ENCODE data around the gene SLX4IP.

Gene SLX4IP

DNA sequence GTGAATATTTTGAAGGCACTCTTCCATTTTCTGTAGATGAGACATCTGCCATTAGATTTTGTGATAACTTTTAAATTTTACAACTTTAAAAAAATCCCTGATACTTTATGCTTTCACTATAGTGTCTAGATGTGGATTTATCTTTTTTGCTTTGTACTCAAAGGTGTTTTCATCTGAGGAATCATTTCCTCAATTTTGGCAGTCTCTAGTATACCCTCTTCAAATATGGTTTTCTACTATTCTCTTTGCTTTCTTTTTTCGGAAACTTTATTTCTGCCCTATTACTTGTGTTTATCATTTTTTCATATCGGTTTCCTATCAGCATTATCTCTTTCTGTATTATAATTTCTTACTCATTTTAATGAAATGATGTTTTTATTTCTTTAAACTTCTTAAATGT lies 62.2 kb downstream of the SLX4IP start:
- no peak for DNase-seq (ENCODE audit: low read depth)

DNA sequence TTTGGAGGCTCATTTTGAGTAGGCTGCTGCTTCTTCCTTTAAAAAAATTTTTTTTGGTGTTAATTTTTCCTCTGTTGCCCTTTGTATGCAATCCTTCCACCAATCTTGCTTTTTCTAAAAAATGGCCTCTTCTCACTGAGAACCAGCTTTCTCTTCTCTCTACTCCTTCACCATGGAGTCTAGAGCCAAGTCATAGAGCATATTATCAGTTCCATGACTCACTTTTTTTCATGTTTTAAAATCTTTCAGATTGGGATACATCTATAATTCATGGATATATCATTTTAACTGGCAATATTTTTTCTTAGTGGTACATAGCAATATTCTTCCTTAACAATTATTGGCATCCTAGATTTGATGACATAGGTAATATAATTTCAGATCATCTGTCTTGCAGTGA lies 62.7 kb downstream of the SLX4IP start:
- DNase-seq (ENCODE audit: low read depth): no peak

DNA sequence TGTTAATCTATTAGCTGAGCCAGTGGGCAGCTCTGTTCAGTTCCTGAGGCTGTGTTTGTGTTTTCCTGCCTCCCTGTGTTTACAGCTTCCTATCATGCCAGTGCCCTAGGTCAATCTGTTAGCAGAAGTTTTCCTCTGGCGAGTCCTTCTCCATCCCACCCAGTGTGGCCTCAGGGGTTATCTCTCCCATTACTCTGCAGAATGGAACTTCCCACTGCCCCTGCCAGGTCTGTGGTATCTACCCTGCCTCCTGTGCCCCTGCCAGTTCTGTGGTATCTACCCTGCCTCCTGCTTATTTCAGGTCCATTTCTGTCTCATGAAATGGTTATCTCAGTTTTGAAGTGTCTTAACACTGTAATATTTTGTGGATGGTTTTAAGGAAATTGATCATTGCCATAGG lies 63.1 kb downstream of the SLX4IP start:
- no peak for DNase-seq (ENCODE audit: low read depth)

DNA sequence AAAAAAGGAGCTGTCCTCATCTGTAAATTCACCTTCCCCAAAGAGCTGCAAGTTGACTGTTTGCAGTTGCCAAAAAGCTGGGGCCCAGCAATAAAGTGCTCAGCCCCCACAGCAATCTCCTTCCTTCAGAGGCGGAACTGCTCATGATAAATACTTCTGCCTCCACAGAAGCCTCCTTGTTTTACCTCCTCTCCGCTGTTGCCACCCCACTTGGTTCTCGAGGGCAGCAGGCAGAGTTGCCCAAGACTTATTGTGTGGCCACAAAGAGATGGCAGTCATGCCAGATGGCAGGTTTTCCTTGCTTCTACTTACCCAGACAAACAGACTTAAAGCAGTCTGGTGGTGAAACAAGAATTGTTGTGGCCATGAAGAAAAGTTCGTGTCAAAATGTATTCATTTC lies 66.3 kb downstream of the SLX4IP start:
- DNase-seq (ENCODE audit: low read depth): no peak

DNA sequence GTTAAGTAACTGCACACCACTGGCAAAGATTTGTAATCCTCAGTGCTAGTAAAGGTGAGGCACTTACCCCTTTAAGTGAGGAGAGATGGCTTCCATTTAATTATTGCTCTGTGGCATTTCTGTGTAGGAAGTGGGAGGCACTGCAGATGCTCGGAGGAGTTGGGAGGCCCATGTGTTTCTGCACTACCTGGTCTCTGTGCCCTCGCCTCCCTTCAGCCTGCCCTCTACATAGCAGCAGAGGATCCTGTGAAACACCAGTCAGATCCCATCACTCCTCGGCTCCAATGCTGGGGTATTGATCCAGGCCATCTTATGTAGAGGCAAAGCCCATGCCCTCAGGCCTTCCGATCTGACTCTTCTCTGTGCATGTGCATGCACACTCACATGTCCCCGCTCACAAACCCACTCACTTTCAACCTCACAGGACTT lies 67.0 kb downstream of the SLX4IP start:
- no peak for DNase-seq (ENCODE audit: low read depth)

DNA sequence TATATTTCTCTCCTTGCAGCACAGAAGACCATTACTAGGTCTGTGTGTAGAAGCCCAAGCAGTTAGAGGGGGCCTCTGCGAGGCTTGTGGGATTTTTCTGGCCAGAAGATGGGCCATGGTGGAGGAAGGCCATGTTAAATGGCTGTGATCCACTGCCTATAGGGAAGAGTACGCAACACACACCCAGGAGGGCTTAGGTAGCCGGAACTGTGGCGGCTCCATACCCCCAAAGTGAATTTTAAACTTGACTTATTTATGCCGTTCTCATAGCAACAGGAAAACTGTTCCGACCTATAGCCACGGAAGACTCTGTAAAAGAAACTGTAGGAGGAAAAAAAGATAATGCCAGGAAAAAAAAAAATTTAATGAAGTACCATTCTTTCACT lies 69.5 kb downstream of the SLX4IP start:
- DNase-seq (ENCODE audit: low read depth): no peak

DNA sequence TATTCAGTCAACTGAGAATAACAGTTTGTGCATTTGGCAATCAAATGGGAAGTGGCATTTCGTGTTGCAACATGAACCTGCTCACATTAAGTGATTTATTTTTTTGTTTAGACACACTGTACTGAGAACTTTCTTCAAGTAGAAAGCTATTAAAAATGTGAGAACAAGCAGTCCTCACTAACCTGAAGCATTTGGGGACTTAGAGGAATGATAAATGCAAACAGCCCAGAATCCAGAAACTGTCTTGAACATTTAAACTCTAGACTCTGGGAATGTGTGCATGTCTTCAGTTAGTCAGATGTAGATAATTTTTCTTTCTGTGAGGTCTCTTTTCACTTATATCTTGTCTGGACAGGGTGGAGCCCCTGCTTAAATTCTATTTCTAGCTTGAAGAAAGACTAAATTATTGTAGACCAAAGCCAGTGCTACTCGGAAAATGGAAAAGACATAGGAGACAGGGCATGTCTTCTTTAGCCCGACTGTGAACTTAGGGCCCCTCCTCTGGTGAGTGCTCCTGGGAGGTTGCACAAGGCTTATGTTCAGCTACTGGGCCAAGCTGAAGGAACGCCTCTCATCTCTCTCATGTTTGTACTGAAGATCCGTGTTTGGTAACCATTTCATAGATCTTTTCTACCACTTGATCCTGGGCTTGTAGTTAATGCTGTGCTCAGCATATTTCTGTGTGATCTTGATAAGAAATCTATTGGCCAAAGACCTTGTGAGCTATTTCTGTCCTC lies 70.1 kb downstream of the SLX4IP start:
- DNase-seq (ENCODE audit: low read depth): no peak

DNA sequence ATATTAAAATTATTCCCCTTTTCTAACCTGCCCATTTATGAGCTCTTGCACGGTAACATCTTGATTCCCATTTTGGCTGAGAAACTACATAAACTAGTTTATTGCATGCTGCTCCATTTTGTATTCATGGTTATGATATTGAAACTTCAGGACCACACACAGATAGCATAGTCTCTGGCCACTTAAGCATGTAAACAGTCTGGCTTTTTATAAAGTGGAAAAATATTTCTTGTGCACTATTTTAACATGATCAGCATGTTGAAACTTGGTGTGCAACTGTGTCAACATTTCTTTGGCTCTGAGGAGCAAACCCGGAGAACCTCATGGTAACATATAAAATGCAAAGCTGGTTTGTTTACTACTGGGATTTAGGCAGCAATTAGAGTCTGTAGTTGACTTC lies 70.7 kb downstream of the SLX4IP start:
- no peak for DNase-seq (ENCODE audit: low read depth)

DNA sequence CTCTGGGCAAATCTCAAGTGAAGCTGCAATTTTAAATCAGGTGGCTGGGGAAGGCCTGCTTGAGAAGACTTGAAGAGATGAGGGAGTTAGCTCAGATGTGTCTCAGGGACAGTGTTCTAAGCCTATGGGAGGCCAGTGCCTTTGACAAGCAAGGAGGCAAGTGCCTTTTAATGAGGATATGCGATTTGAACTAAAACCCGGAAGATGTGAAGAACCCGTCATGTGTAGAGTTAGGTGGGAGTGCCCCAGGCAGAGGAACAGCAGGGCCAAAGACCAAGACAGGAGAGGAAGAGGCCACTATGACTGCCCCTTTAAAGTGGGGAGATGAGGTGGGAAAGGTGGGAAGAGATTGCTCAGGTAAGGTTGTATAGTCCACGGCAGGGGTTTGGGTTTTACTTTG lies 71.9 kb downstream of the SLX4IP start:
- DNase-seq (ENCODE audit: low read depth): no peak

DNA sequence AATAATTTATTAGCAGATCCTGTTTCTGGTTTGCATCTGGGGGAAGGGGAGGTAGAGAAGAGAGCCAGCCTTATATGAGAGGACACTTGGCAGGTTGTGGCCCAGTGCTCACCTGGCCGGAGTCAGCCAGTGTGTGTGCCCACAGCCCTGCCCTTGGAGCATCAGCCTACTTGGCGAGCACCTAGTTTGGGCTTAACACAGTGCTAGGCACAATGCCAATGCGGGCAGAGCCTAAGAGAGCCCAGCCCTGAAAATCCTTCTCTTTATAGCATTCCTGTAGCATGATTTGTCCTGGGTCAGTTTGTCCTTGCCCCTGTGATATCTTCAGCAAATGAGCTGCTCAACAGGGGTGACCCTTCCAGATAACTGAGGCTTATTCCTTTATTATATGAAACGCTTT lies 73.0 kb downstream of the SLX4IP start:
- DNase-seq (ENCODE audit: low read depth): no peak

DNA sequence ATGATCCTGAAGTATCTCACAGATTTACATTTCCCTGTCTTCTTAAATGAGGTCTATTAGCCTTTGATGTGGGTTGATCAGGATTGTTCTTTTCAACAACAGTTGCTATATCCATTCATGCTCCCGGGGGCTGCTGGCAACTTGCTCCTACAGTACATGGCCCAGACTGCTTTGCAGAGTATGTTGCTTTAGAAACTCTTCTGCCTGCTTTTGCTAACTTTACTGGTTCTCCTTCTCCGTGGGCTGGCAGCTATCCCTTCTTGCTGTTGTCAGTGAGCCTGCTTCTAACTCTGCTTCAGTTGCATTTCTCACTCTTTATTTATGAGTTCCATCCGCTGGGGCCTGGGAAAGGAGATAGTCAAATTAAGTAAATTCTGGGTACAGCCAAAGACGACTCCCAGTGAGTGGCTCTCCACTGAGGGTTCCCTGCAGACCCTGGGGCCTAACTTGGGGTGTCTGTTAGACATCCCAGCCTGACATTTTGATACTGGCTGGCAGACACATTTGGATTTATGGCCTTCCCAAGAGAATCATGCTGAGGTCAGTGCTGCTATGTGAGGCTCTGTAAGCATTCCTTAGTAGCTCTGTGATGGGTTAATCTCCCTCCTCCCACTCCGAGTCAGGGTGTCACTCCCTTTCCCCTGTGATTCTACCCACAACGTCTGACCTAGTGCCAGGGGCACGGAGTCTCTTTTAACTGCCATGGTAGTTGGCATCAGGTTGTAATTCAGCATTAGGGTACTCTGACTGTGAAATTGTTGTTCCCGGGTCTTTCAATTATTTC lies 73.6 kb downstream of the SLX4IP start:
- no peak for DNase-seq (ENCODE audit: low read depth)

DNA sequence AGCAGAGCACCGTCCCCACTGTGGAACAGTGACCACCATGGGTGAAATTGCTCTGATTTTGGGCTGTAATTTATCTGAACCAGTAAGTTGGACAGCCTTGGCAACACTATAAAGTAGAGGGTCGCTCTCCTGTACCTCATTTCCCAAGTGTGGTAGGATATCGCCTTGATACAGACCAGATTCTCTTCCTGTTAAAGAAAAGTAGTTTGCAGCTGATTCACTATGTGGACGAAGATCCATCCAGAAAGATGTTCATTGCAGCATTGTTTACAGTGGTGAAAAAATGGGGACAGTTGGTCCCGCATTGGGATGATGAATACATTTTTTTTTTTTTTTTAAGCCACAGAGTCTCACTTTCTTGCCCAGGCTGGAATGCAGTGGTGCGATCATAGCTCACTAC lies 74.3 kb downstream of the SLX4IP start:
- DNase-seq (ENCODE audit: low read depth): no peak

DNA sequence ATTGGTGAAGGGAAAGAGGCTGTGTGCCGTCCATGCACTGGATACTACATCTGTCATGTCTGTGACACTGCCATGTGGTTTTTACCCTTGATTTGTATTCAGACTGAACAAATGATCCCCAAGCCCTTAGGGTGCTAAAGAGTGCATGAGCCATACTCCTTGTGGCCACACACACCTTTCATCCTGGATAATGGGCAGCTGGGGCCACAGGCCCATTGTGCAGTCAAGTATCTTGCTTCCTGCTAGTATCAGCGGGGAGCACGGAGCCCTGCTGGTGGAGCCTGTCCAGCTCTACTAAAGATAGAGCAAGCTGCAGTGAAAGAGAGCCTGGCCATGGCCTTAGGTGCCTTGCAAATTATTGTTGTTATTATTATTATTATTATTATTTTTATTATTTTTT lies 75.1 kb downstream of the SLX4IP start:
- no peak for DNase-seq (ENCODE audit: low read depth)

DNA sequence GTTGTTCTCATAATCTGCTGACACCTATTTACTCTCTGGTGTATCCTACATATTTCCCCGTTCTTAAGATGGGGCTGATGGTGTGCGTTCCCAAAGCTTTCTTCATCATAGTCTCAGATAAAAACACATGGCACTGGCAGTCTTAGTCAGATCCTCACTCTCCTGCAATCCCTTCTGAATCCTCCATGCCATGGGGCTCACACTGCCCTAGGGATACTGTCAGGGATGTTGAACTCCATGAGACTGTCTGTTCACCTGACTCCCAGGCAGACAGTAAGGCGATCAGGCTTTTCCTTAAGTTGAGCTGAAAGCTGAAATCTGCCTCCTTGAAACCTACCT lies 76.0 kb downstream of the SLX4IP start:
- DNase-seq (ENCODE audit: low read depth): no peak

DNA sequence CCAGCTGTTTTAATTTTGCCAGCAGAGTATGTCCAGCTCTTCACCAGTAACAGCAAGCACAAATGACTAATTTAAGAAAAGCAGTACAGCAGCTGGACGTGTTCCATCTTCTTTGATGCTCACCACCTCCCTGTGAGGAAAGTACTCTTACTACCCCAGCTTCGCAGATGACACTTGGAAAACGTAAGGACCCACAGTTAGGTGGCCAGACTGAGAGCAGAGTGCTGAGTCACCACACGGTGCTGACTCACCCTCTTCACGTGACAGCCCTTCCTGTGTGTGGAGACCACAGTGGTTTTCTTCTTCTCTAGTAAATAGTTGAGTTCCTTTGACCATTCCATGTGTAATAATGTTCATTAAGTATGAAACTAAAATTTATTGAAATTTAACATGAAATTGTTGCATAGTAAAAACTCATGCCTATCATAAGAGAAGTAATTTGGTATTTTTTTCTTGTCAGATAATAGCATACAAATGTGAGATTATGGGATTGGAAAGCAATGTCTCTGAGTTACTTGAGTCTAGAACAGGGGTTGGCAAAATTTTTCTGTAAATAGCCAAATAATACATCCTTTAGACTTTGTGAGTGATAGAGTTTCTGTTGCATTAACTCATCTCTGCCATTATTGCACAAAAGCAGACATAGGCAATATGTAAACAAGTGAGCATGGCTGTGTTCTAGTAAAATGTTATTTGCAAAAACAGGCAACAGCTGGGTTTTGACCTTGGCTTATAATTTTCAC lies 76.6 kb downstream of the SLX4IP start:
- DNase-seq (ENCODE audit: low read depth): peak; percentile 97

DNA sequence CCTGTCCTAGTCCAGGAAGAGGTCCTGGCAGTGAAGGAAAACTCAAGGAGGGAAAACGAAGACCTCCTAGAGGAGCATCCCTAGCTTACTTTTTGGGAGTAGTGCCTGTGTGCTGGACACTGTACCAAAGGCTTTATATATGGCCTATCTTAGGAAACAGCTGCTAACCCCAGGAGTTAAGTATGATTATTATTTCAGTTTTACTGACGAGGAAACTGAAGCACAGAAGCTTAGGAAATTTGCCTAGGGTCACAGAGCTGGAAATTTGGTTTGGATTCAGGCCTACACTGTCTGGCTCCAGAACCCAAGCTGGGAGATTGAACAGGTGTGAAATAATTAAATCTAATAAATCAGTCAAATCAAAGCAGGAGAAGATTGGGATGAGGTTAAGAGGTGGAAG lies 78.0 kb downstream of the SLX4IP start:
- no peak for DNase-seq (ENCODE audit: low read depth)

DNA sequence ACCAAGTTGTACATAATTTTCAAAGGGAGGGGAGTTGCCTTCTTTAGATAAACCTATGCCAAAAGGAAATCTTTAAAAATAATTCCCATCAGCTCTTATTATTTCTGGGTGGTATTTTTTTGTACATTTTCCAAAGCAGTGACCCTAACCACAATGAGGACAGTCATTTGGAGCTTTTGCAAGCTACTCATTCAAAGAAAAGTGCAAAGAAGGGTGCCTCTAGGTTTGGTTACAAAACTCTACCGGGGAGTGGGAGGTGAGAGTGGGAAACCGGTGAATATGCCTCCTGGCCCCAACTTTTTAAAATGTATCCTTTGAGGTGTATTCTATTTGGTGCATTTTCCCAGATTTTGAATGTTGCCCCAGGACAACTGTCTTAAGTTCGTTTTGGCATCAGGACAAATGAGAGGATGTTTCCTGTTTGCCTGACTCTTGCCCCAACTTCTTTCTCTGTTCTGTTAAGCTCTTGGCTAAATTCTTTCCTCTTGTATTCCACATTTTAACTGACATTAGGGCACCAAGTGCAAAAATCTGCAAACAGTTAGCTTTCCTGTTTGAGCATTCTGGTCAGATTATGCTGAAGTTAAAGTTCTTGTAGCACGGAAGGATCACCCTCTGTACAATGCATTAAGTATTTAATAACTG lies 78.9 kb downstream of the SLX4IP start:
- no peak for DNase-seq (ENCODE audit: low read depth)

DNA sequence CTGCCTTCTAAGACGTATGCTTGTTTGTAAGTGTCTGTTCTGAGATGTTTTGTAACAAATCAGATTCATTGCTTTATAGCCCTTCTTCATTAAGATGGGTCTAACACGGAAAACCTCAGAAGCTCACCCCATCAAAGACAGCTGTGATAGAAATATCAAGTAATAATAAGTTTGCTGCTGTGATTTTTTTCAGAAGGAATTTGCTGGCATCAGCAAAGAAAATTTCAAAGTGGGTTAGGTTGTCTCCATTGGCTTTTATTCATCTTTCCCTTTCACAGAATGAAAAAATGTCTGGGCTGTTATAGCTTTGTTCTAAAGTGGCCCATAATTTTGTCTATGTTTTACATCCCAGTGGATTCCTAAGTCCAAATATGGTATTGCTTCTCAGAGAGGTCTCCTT lies 81.4 kb downstream of the SLX4IP start:
- no peak for DNase-seq (ENCODE audit: low read depth)

DNA sequence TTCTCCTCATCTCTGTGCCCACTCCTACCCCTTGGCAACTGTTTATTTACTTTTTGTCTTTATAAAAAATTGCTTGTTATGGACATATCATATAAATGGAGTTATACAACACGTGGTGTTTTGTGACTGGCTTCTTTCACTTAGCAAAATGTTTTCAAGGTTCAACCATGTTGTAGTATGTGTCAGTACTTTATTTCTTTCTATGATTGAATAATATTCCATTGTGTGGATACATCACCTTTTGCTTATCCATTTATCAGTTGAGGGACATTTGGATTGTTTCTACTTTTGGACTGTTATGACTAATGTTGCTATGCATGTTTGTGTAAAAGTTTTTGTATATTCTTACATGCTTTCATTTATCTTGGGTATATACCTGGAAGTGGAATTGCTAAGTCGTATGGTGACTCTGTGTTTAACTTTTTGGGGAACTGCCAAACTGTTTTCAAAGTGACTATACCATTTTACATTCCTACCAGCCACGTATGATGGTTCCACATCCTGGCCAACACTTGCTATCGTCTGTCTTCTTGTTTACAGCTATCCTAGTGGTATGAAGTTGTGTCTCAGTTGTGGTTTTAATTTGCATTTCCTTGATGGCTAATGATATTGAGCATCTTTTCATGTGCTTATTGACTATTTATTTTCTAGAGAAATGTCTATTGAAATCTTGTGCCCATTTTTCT lies 84.4 kb downstream of the SLX4IP start:
- peak; percentile 39 for DNase-seq (ENCODE audit: low read depth)

DNA sequence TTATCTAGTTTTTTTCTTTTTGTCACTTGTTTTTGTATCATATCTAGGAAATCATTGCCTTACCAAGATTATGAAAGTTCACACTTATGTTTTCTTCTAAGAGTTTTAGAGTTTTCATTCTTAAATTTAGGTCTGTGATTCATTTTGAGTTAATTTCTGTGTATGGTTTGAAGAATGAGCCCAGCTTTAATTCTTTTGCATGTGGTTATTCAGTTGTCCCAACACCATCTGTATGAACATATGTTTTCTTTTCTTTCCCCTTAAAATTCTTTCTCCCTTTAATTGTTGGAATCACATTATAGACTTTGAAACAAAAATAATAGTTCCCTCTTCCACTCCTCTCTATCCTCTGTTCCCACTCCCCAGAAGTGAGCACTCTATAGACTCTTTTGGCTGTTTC lies 85.4 kb downstream of the SLX4IP start:
- DNase-seq (ENCODE audit: low read depth): no peak

DNA sequence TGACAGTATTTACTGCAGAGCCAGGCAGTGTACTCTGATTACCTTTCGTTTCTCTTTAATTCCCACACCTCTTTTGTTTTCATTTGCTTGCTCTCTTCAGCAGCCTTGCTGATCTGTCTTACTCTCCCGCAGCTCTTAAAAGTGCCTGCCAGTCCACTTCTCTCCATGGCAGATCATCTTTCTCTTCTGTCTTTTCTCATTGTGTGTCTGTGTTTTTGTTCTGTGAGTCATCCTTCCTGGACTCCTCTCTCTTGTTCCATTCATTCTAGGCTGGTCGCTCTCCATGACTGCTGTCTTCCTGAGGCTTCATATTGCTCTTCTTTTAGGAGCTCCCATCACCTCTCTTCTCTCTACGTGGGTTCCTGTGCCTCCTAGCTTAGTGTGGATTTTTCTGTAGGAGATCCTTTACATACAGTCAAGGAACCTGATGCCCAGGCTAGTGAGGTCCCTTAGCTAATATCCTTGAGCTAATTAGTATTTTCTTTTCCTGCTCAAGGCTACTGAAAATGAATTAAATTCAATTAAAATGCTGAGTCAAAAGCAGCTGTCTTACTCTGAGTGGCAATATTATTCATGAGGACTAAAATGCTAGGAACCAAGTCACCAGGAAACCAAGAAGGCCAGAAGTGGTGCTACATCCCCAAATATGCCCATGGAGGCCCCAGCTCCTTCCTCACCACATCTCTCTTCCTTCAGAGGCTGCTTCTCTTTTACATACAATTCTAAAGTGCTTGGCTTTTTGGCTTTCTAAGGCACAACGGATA lies 86.1 kb downstream of the SLX4IP start:
- DNase-seq (ENCODE audit: low read depth): peak; percentile 40

Data from HS-5 (cell line).